GM20431 (cell line): ENCODE results near the gene GSG1L.

ENCODE experiments used
- in situ Hi-C: fragments of 300-500 bp; cut with MseI, MboI; formaldehyde crosslinking; loops from one replicate; pipeline ENCODE4 v1.15.0; 2020; ENCODE audit warnings: low sequenced_read_pairs; ENCODE audit not compliant: unreplicated experiment

Gene GSG1L

GRCh38 chr16:28069971-28070794 is 6.7 kb upstream of the GSG1L start:
- in situ Hi-C loops: no loop called here

GRCh38 chr16:28068976-28069375 is 5.5 kb upstream of the GSG1L start:
- in situ Hi-C loops: no loop called here

GRCh38 chr16:28067604-28068379 is 4.3 kb upstream of the GSG1L start:
- in situ Hi-C loops: no loop called here

- in situ Hi-C loops: no loop called here
Measured at GRCh38 chr16:28064706-28065249, 1.3 kb upstream of the GSG1L start.

GRCh38 chr16:28064150-28064549 is 636 bp upstream of the GSG1L start:
- in situ Hi-C loops: no loop called here

- in situ Hi-C loops: no loop called here
Measured at GRCh38 chr16:28062847-28063521, 530 bp downstream of the GSG1L start.

GRCh38 chr16:28062261-28062846 is 1.2 kb downstream of the GSG1L start:
- in situ Hi-C loops: no loop called here

- in situ Hi-C loops: no loop called here
Measured at GRCh38 chr16:28061352-28062101, 2.0 kb downstream of the GSG1L start.

- in situ Hi-C loops: no loop called here
Measured at GRCh38 chr16:28059841-28060575, 3.5 kb downstream of the GSG1L start.

- in situ Hi-C loops: no loop called here
Measured at GRCh38 chr16:28058839-28059589, 4.5 kb downstream of the GSG1L start.

GRCh38 chr16:28057949-28058348 is 5.6 kb downstream of the GSG1L start:
- in situ Hi-C loops: no loop called here

- in situ Hi-C loops: no loop called here
Measured at GRCh38 chr16:28053461-28053860, 10.1 kb downstream of the GSG1L start.

GRCh38 chr16:28052274-28053128 is 11.0 kb downstream of the GSG1L start:
- in situ Hi-C loops: no loop called here

- in situ Hi-C loops: no loop called here
Measured at GRCh38 chr16:28051486-28051885, 12.0 kb downstream of the GSG1L start.

GRCh38 chr16:28042811-28043210 is 20.7 kb downstream of the GSG1L start:
- in situ Hi-C loops: no loop called here

GRCh38 chr16:28041615-28042014 is 21.9 kb downstream of the GSG1L start:
- in situ Hi-C loops: no loop called here

- in situ Hi-C loops: no loop called here
Measured at GRCh38 chr16:28040039-28040438, 23.5 kb downstream of the GSG1L start.
